LNCAP (cell line): ENCODE measurements around the gene ENG.

Experiments used
- TF ChIP-seq, protein P1 (sequence below): fragments of 450-650 bp; IDR thresholded peaks from 2 replicates; pipeline ENCODE4 v1.5.1; 2017; ENCODE audit warnings: mild to moderate bottlenecking

Gene ENG

DNA sequence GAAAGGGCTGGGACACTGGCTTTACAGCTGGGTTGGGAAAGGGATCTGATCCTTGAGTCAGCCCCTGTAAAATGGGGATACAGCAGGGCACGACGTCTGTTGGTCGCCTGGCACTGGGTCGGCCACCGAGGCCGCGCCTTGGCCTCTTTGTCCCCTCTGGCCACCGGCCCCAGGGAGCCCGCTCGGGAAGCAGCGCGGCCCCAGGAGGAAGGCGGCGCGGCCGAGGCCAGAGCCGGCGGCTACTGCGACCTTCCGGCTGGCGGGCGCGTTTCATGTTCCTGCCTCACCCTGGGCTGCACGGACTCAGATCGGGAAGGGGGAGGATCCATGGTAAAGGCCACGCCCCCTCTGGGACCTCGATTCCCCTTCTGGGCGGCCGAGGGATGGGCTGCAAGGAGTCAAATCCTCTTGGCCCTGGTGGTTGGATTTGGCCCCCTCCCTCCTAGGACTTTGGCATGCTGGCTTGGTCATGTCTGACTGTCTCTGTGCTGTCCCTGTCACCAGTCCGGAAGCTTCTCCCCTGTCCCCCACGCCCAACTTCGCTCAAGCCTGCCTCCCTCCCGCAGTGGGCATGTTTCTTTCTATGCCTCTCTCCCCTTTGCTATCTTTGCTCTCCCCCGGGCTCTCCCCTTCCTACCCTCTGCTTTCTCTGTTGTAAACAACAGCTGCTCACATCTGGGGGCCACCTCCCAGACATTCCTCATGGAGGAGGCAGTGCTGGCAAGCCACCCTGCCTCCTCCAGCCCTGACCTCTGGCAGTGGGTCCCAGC is 26.0 kb downstream of the ENG start:
- TF ChIP-seq, protein P1, sequence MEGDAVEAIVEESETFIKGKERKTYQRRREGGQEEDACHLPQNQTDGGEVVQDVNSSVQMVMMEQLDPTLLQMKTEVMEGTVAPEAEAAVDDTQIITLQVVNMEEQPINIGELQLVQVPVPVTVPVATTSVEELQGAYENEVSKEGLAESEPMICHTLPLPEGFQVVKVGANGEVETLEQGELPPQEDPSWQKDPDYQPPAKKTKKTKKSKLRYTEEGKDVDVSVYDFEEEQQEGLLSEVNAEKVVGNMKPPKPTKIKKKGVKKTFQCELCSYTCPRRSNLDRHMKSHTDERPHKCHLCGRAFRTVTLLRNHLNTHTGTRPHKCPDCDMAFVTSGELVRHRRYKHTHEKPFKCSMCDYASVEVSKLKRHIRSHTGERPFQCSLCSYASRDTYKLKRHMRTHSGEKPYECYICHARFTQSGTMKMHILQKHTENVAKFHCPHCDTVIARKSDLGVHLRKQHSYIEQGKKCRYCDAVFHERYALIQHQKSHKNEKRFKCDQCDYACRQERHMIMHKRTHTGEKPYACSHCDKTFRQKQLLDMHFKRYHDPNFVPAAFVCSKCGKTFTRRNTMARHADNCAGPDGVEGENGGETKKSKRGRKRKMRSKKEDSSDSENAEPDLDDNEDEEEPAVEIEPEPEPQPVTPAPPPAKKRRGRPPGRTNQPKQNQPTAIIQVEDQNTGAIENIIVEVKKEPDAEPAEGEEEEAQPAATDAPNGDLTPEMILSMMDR, result no peak

DNA sequence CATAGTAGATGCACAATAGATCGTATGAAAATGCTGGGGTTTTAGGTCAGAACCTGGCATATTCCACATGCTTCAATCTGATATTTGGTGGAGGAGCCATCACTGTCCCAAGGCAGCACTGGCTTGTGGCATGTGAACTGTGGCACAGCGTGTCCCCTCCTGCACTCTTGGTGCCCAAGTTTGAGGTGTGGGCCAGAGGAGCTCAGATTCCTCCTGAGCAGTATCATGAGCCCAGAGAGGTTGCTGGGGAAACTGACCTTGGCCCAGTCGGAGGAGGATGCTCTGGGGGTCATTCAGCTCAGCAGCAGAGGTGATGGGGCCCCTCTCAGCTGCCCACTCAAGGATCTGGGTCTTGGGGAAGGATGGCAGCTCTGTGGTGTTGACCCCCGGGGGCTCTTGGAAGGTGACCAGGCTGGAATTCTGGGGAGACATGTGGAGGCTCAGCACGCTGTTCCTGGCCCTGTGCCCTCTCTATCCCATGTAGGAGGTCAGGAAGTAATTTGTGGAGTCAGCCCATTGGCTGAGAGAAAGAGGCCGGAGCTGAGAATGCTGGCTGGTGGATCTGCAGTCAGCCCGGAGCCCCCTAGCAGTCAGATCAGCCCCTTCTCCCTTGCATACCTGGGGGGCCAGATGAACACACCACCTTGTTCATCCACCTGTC is 28.1 kb downstream of the ENG start:
- TF ChIP-seq, protein P1, result no peak

DNA sequence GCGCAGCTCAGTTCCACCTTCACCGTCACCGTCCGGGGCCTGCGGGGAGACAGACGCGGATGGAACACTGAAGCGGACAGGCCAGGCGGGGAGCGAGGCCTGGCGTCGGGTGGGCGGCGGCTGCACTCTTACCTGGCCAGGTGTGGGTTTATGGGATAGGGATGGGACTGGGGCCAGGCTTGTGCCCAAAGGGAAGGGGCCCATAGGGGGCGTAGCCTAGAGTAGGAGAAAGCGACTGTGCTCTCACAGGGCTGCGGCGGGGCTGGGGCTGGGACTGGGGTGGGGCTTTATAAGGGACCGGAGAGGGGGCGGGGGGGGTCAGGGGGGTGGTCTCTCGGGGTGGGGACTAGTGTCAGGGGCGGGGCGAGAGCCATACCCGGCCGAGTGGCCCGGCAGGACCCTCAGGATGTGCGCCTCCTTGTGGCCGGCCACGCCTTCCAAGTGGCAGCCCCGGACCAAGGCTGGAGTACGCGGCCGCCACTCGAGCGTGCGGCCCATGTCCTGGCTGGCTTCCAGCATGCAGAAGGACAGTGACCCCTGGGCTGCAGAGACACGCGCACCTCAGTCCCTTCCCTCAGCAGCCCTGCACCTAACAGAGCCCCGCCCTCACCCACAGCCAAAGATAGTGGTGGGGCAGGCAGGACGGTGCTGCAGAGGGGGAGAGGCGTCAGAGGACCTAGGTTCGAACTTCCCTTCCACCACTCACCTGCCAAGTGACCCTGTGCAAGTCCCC is 29.0 kb downstream of the ENG start:
- TF ChIP-seq, protein P1, result peak; percentile 32; the same call in 1 of the 2 replicates

DNA sequence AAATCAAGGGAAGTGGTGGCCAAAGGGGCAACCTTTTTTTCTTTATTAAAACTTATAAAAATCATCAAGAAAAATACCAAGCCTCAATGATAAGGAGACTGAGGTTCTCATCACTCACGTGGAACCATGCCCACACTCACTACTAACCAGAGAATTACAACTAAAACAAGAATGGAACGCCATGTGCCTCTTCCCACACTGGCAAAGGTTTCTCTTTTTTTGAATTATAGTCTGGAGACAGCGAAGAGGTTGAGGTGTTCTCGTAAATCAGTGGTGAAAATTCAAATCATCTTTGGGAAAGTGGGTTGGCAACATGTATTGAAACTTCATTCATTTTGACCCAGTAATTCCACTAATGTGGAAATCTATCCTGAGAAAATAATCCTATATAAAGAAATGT is 32.4 kb downstream of the ENG start:
- TF ChIP-seq, protein P1, result no peak

DNA sequence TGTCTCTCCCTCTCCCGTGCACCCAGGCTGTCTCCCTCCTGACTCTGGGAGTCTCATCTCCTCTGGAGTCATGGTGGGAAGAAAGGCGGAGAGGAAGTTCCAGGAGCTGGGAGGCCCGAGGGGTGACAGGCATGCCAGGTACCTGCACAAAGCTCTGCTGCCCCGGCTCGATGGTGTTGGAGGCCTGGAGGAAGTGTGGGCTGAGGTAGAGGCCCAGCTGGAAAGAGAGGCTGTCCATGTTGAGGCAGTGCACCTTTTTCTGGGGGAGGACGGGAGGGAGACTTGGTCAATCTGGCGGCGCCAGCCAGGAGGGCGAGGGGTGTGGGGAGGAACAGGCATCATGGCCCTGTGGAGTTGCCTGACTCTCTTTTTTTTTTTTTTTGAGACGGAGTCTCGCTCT is 35.9 kb downstream of the ENG start:
- TF ChIP-seq, protein P1, result no peak

DNA sequence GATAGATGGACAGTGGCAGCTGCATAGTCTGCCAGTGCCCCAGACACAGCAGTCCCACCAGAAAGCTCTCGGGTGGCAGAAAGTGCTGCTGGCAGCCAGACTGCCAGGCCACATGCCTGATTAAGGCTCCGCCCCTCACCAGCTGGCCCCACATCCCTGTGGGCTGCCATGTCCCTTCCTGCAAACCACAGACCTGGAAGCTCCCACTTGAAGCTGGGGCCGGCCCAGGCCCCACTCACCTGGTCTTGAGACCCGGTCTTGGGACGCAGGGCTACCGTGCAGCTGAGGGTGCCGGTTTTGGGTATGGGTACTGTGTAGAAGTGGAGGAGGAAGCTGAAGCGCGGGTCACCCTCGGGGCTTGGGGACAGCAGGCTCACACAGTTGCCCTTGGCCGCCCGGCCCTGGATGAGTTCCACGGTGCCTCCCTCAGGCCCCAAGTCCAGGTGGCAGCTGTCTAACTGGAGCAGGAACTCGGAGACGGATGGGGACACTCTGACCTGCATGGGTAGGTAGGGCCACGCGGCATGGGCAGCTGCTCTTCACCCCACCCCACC is 36.5 kb downstream of the ENG start:
- TF ChIP-seq, protein P1, result no peak

DNA sequence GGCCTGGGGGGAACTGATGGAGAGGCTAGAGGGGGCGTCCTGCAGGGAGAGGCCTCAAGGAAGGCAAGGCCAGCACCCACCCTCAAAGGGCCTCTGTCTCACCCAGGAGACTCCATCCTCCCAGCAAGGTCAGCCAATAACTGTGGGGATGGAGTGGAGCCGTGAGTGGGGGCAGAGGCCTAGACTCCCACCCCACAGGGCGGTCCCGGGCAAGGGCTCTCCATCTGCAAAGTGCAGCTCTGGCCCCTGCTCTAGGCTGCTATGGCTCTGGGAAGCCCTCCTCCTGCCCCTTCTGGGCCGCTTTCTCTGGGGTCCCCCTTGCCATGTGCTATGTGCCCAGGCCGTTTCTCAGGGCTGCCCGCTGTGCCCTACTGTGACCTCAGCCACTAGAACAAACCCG is 37.7 kb downstream of the ENG start:
- TF ChIP-seq, protein P1, result no peak
